ENCODE measurements around the gene CD200R1L.

CD200R1L gene

DNA sequence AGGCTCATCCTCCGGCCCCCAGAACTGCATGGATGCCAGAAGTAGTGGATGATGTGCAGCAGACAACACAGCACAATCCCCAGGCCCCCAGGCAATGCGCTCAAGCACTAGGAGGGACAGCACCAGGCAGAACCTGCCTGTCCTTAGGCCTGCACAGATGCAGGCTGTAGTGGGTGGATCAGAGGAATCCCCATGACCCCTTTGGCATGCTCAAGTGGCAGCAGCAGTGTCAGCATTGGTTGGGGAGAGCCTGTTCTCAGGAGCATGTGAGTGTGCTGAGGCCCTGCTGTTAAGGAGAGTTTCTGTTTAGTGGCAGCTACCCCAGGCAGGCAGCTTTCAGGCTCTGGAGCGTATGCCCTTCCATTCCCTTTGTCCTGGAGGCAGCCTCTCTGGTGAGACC is 25.1 kb upstream of the CD200R1L start:
- Histone ChIP-seq H3K4me1 (ENCODE audit: insufficient read depth, low read length, severe bottlenecking) (peaks cover 6% of the 10 kb centered on the region), H3K9me3 (ENCODE audit: low read length) (no peaks in the 10 kb centered on the region), H3K9me2 (ENCODE audit: low read depth, low read length) (no peaks in the 10 kb centered on the region), H3K36me3 (ENCODE audit: insufficient read depth, low read length) (no peaks in the 10 kb centered on the region), H3K27me3 (ENCODE audit: insufficient read depth, low read length) (no peaks in the 10 kb centered on the region), H3K9ac (ENCODE audit: low read length) (no peak overlapping the region), H3K27ac (ENCODE audit: low read depth, low read length, poor library complexity, severe bottlenecking) (no peak overlapping the region), H2AFZ (ENCODE audit: low read length) (no peak overlapping the region), H3K4me3 (ENCODE audit: low read depth, low read length, poor library complexity, severe bottlenecking) (no peak overlapping the region), H3K4me2 (ENCODE audit: low read length) (no peak overlapping the region), H3K79me2 (ENCODE audit: insufficient read depth, low read length) (no peaks in the 10 kb centered on the region), H4K20me1 (ENCODE audit: insufficient read depth, low read length) (no peaks in the 10 kb centered on the region), H3F3A (ENCODE audit: insufficient read depth, low read length) (no peaks in the 10 kb centered on the region)
- no peak for TF ChIP-seq EZH2 (IDR thresholded peaks at IDR 0.05; ENCODE audit: borderline replicate concordance, low read length)
- TF ChIP-seq, protein P1, sequence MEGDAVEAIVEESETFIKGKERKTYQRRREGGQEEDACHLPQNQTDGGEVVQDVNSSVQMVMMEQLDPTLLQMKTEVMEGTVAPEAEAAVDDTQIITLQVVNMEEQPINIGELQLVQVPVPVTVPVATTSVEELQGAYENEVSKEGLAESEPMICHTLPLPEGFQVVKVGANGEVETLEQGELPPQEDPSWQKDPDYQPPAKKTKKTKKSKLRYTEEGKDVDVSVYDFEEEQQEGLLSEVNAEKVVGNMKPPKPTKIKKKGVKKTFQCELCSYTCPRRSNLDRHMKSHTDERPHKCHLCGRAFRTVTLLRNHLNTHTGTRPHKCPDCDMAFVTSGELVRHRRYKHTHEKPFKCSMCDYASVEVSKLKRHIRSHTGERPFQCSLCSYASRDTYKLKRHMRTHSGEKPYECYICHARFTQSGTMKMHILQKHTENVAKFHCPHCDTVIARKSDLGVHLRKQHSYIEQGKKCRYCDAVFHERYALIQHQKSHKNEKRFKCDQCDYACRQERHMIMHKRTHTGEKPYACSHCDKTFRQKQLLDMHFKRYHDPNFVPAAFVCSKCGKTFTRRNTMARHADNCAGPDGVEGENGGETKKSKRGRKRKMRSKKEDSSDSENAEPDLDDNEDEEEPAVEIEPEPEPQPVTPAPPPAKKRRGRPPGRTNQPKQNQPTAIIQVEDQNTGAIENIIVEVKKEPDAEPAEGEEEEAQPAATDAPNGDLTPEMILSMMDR (IDR thresholded peaks at IDR 0.05; ENCODE audit: low read length) = no peak

GRCh38 chr3:112865757-112866156 is 19.1 kb upstream of the CD200R1L start:
- no peaks in the 10 kb centered on the region for H4K20me1 ChIP-seq (ENCODE audit: insufficient read depth, low read length)
- H3K9me3 ChIP-seq (ENCODE audit: low read length) = no peaks in the 10 kb centered on the region
- TF ChIP-seq, protein P1 (IDR thresholded peaks at IDR 0.05; ENCODE audit: low read length) = no peak
- TF ChIP-seq EZH2 (IDR thresholded peaks at IDR 0.05; ENCODE audit: borderline replicate concordance, low read length) = no peak
- no peaks in the 10 kb centered on the region for H3K27me3 ChIP-seq (ENCODE audit: insufficient read depth, low read length)
- H3K27ac ChIP-seq (ENCODE audit: low read depth, low read length, poor library complexity, severe bottlenecking) = no peak overlapping the region
- H3K9me2 ChIP-seq (ENCODE audit: low read depth, low read length) = no peaks in the 10 kb centered on the region
- H3K4me1 ChIP-seq (ENCODE audit: insufficient read depth, low read length, severe bottlenecking) = no peaks in the 10 kb centered on the region
- H3K79me2 ChIP-seq (ENCODE audit: insufficient read depth, low read length) = no peaks in the 10 kb centered on the region
- no peak overlapping the region for H3K4me3 ChIP-seq (ENCODE audit: low read depth, low read length, poor library complexity, severe bottlenecking)
- no peak overlapping the region for H3K4me2 ChIP-seq (ENCODE audit: low read length)
- no peaks in the 10 kb centered on the region for H3F3A ChIP-seq (ENCODE audit: insufficient read depth, low read length)
- no peak overlapping the region for H3K9ac ChIP-seq (ENCODE audit: low read length)
- H3K36me3 ChIP-seq (ENCODE audit: insufficient read depth, low read length) = no peaks in the 10 kb centered on the region
- H2AFZ ChIP-seq (ENCODE audit: low read length) = no peak overlapping the region

- Histone ChIP-seq H3K79me2 (ENCODE audit: insufficient read depth, low read length) (no peaks in the 10 kb centered on the region), H3K27me3 (ENCODE audit: insufficient read depth, low read length) (no peaks in the 10 kb centered on the region), H3K9me2 (ENCODE audit: low read depth, low read length) (no peaks in the 10 kb centered on the region), H3F3A (ENCODE audit: insufficient read depth, low read length) (no peaks in the 10 kb centered on the region), H3K4me1 (ENCODE audit: insufficient read depth, low read length, severe bottlenecking) (no peaks in the 10 kb centered on the region), H3K36me3 (ENCODE audit: insufficient read depth, low read length) (no peaks in the 10 kb centered on the region), H3K9ac (ENCODE audit: low read length) (no peak overlapping the region), H4K20me1 (ENCODE audit: insufficient read depth, low read length) (no peaks in the 10 kb centered on the region), H3K9me3 (ENCODE audit: low read length) (no peaks in the 10 kb centered on the region), H3K4me2 (ENCODE audit: low read length) (no peak overlapping the region), H3K27ac (ENCODE audit: low read depth, low read length, poor library complexity, severe bottlenecking) (no peak overlapping the region), H3K4me3 (ENCODE audit: low read depth, low read length, poor library complexity, severe bottlenecking) (no peak overlapping the region), H2AFZ (ENCODE audit: low read length) (no peak overlapping the region)
- TF ChIP-seq, protein P1 (IDR thresholded peaks at IDR 0.05; ENCODE audit: low read length) = no peak
- TF ChIP-seq EZH2 (IDR thresholded peaks at IDR 0.05; ENCODE audit: borderline replicate concordance, low read length) = no peak
Observed at GRCh38 chr3:112860898-112861297, 14.2 kb upstream of the CD200R1L start.

Measured in OCI-LY1 (cell line).